Left ventricle myocardium inferior (tissue), 1 donor: Measurements from ENCODE around the gene PDE11A. TPM values are rescaled to one million over a fixed set of nuclear protein-coding genes. Genes with fewer than 3 reads are reported as not detected.

Experiments
- DNase-seq: peaks from one replicate; pipeline ENCODE4 v3.0.0-alpha.2; 2020
- H3K27ac ChIP-seq: fragments of 200-600 bp; replicated peaks from 2 replicates; pipeline ENCODE4 v1.8.0; 2021
- H3K27me3 ChIP-seq: fragments of 200-600 bp; 2 replicates; pipeline ENCODE4 v1.8.0; 2021; ENCODE audit warnings: low read depth
- H3K36me3 ChIP-seq: fragments of 200-600 bp; 2 replicates; pipeline ENCODE4 v1.8.0; 2021
- H3K4me1 ChIP-seq: fragments of 200-600 bp; 2 replicates; pipeline ENCODE4 v1.8.0; 2021
- H3K4me3 ChIP-seq: fragments of 200-600 bp; 2 replicates; pipeline ENCODE4 v1.8.0; 2021; ENCODE audit warnings: mild to moderate bottlenecking, moderate library complexity
- H3K9me3 ChIP-seq: fragments of 200-600 bp; replicated peaks from 2 replicates; pipeline ENCODE4 v1.8.0; 2021
- intact Hi-C: fragments of 100-400 bp; cut with micrococcal nuclease; formaldehyde crosslinking; loops from one replicate; pipeline ENCODE4 v1.11.0; 2022
- total RNA-seq: library from RNA; stranded (reverse); fragmentation: NEBNext Ultra II Directional; extraction: Animal tissue kit (Norgen Biotek cat#: 25700); gene quantifications from one replicate; pipeline ENCODE4 v1.2.1, GENCODE V29; 2021
- TF ChIP-seq, protein P1 (sequence below): fragments of 200-600 bp; IDR thresholded peaks from 2 replicates; pipeline ENCODE4 v1.8.0; 2021; ENCODE audit warnings: antibody characterized with exemption, mild to moderate bottlenecking, borderline replicate concordance
- donor health status: DM: no; HTN: yes; CAD: no; lungs with severe emphysema.

PDE11A gene
- total RNA-seq, 1 donor from 2014 or later = 2.5 TPM

DNA sequence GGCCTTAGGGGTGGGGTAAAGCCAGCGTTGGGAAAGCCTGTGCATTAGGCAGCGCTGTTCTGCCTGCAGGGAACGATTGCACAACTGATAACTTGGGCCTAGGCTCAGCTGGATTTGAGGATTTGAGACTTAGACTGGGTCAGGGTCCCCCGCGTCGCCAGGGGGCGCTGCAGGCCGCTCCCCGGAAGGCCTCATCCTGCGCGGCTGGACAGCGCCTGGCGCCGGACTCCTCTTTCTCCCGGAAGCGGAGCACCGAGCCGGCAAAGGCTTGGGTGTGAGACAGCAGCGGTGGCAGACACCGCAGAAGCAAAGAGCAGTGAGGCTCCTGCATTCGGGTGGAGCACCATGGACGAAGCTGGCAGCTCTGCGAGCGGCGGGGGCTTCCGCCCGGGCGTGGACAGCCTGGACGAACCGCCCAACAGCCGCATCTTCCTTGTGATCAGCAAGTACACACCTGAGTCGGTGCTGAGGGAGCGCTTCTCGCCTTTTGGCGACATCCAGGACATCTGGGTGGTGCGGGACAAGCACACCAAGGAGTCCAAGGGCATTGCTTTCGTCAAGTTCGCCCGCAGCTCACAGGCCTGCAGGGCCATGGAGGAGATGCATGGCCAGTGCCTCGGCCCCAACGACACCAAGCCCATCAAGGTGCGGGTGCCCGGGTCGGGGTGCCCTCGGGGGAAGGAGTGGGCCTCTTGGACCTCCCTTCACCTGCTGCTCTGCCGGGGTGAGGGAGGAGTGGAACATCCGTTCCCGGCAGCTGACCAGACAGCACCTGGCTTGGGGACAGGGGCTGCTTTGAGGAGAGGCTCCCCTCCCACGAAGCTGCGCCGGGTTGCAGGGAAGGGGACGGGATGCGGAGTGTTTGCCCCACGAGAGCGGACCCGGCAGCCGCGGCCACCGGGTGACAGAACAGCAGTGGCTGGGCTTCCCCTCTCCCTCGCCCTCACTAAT lies 39.9 kb upstream of the PDE11A start, which contains the start of gene RBM45:
Gene RBM45, plus strand, starts transcription at position 236 of the 951 bp plus-strand sequence. Its CDS starts 110 bp downstream, at position 346.
- H3K27me3 ChIP-seq = no peaks in the 10 kb centered on the region
- intact Hi-C loops = no loop called here
- H3K4me3 ChIP-seq = peak within 1 kb of the TSS; percentile 96
- peak within 1 kb of the TSS; percentile 89 for H3K27ac ChIP-seq
- TF ChIP-seq, protein P1, sequence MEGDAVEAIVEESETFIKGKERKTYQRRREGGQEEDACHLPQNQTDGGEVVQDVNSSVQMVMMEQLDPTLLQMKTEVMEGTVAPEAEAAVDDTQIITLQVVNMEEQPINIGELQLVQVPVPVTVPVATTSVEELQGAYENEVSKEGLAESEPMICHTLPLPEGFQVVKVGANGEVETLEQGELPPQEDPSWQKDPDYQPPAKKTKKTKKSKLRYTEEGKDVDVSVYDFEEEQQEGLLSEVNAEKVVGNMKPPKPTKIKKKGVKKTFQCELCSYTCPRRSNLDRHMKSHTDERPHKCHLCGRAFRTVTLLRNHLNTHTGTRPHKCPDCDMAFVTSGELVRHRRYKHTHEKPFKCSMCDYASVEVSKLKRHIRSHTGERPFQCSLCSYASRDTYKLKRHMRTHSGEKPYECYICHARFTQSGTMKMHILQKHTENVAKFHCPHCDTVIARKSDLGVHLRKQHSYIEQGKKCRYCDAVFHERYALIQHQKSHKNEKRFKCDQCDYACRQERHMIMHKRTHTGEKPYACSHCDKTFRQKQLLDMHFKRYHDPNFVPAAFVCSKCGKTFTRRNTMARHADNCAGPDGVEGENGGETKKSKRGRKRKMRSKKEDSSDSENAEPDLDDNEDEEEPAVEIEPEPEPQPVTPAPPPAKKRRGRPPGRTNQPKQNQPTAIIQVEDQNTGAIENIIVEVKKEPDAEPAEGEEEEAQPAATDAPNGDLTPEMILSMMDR = peak; percentile 99
- peaks cover 7% of the 10 kb centered on the region for H3K36me3 ChIP-seq
- DNase-seq = peak; percentile 93
- H3K9me3 ChIP-seq = no peaks in the 10 kb centered on the region
- H3K4me1 ChIP-seq = peaks cover 19% of the 10 kb centered on the region

DNA sequence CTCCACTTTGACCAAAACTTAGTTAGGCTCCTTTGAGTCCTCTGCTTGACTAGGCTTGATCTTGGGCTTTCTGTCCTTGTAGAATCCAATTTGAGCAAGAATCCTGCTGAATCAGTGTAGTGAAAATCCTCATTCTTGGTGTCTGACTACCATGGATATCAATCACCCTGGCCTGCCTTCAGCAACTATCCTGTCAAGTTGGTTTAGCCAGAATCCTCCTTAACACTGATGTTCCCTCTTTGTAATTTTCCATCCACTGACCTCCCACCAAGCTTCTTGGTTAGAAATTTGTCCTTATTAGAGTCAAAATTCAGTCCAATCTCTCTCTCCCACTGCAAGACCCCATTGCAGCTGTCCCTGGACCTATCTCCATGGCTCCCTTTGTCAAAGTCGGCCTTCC lies 39.2 kb upstream of the PDE11A start:
- H3K4me1 ChIP-seq = peaks cover 19% of the 10 kb centered on the region
- H3K9me3 ChIP-seq = no peaks in the 10 kb centered on the region
- intact Hi-C loops = no loop called here
- H3K27me3 ChIP-seq = no peaks in the 10 kb centered on the region
- no peak for DNase-seq
- H3K27ac ChIP-seq = peak overlapping the region; percentile 89
- H3K4me3 ChIP-seq = peak overlapping the region; percentile 96
- peaks cover 3% of the 10 kb centered on the region for H3K36me3 ChIP-seq
- TF ChIP-seq, protein P1 = no peak

DNA sequence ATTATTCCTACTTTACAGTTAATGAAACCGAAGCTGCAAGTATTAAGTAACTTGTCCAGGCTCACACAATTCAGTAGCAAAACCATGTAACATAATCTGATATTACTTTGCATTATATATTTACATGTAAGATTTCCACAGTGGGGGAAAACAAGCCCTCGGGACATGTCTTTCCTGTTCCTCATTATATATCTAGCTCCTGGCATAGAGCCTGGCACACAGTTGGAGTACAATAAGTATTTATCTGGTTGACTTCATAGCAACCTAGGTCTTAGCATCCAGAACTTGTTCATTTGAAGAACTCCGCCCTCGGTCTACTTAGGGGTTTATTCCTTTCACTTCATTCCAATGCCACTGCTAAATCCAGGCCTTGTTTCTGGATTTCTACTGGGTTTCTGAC lies 38.1 kb upstream of the PDE11A start:
- no peak overlapping the region for H3K27ac ChIP-seq
- TF ChIP-seq, protein P1 = no peak
- H3K27me3 ChIP-seq = no peaks in the 10 kb centered on the region
- no peaks in the 10 kb centered on the region for H3K36me3 ChIP-seq
- peaks cover 19% of the 10 kb centered on the region for H3K4me1 ChIP-seq
- intact Hi-C loops = no loop called here
- H3K4me3 ChIP-seq = no peak overlapping the region
- DNase-seq = no peak
- no peaks in the 10 kb centered on the region for H3K9me3 ChIP-seq

DNA sequence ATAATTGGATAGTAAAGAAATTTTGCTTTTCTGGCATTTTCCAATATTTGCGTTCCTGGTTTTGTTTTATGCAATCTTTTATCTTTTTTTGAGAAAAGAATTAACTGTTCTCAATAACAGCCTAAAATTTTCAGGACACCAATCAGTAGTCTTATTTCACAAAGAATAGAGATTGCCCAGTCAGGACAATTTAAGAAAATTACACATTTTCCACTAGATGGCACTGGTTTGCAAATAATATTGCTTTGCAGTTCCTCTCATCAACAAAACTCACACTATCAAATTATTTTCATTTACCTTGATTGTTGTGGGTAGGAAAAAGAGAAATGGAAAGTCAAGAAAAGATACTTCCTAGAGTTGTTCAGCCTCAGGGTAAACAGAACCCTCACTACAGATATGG lies 37.2 kb upstream of the PDE11A start:
- TF ChIP-seq, protein P1 = peak; percentile 66
- DNase-seq = no peak
- H3K4me3 ChIP-seq = no peak overlapping the region
- H3K27me3 ChIP-seq = no peaks in the 10 kb centered on the region
- intact Hi-C loops = no loop called here
- no peaks in the 10 kb centered on the region for H3K36me3 ChIP-seq
- peaks cover 19% of the 10 kb centered on the region for H3K4me1 ChIP-seq
- no peaks in the 10 kb centered on the region for H3K9me3 ChIP-seq
- no peak overlapping the region for H3K27ac ChIP-seq

DNA sequence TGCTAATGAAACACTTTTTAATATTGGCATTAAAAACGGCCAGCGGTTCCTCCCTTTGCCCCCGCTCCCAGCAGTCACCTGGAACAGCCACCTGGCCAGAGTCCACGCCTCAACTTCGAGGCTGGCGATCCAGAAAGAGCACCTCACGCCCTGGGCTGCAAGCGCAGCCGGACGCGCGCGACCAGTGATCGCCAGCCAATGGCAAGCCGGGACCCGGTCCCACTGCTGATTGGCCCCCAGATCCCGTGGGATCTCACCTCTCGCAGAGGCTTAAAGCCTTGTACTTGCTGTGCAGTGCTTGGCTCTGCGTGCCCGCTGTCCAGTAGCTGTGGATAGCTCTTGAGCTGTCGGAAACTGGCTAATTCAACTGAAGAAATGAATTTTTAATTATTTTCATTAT lies 35.6 kb upstream of the PDE11A start:
- intact Hi-C loops = no loop called here
- no peaks in the 10 kb centered on the region for H3K36me3 ChIP-seq
- no peak for DNase-seq
- H3K4me3 ChIP-seq = no peak overlapping the region
- H3K4me1 ChIP-seq = peaks cover 9% of the 10 kb centered on the region
- H3K9me3 ChIP-seq = no peaks in the 10 kb centered on the region
- TF ChIP-seq, protein P1 = no peak
- no peak overlapping the region for H3K27ac ChIP-seq
- H3K27me3 ChIP-seq = no peaks in the 10 kb centered on the region
